GM19468 (cell line): ENCODE data around the gene PIP5KL1.

Experiments used
- ATAC-seq: cut with Tn5 transposase; IDR thresholded peaks from one replicate; pipeline ENCODE4 v1.9.1; 2021; ENCODE audit warnings: mild to moderate bottlenecking, moderate library complexity, moderate number of reproducible peaks; ENCODE audit not compliant: unreplicated experiment; ENCODE audit errors: extremely low read depth

PIP5KL1 gene

GRCh38 chr9:127950513-127951289 lies 20.1 kb upstream of the PIP5KL1 start:
- no peak for ATAC-seq

GRCh38 chr9:127949827-127950512 lies 19.4 kb upstream of the PIP5KL1 start:
- no peak for ATAC-seq

- ATAC-seq: no peak
These were observed 17.5 kb upstream of the PIP5KL1 start for GRCh38 chr9:127947841-127948710.

- no peak for ATAC-seq
These were observed 16.2 kb upstream of the PIP5KL1 start for GRCh38 chr9:127946728-127947127.

GRCh38 chr9:127945942-127946341 lies 15.4 kb upstream of the PIP5KL1 start:
- no peak for ATAC-seq

GRCh38 chr9:127945338-127945737 lies 14.8 kb upstream of the PIP5KL1 start:
- no peak for ATAC-seq

GRCh38 chr9:127944586-127945218 lies 14.1 kb upstream of the PIP5KL1 start:
- ATAC-seq: no peak

- ATAC-seq: no peak
These were observed 13.2 kb upstream of the PIP5KL1 start for GRCh38 chr9:127943731-127944144.

GRCh38 chr9:127943011-127943662 lies 12.6 kb upstream of the PIP5KL1 start:
- no peak for ATAC-seq

- no peak for ATAC-seq
These were observed 11.8 kb upstream of the PIP5KL1 start for GRCh38 chr9:127942216-127943010.

- no peak for ATAC-seq
These were observed 11.3 kb upstream of the PIP5KL1 start for GRCh38 chr9:127941961-127942215.

- ATAC-seq: no peak
These were observed 10.7 kb upstream of the PIP5KL1 start for GRCh38 chr9:127941062-127941960.

- ATAC-seq: no peak
These were observed 10.0 kb upstream of the PIP5KL1 start for GRCh38 chr9:127940593-127940992.

- ATAC-seq: no peak
These were observed 7.7 kb upstream of the PIP5KL1 start for GRCh38 chr9:127938298-127938690.

GRCh38 chr9:127937388-127938297 lies 7.1 kb upstream of the PIP5KL1 start, which contains the start of gene DPM2:
TSS of gene DPM2 (minus strand) at chr9:127937854. CDS start at chr9:127937820, 34 bp downstream.
- ATAC-seq: peak; percentile 80

GRCh38 chr9:127937056-127937387 lies 6.4 kb upstream of the PIP5KL1 start:
- ATAC-seq: no peak

- no peak for ATAC-seq
These were observed 5.8 kb upstream of the PIP5KL1 start for GRCh38 chr9:127936347-127936852.
